HG02642 (cell line): ENCODE data around the gene EIF5A2.

Experiments used
- ATAC-seq: cut with Tn5 transposase; IDR thresholded peaks from one replicate; pipeline ENCODE4 v1.9.1; 2021; ENCODE audit warnings: mild to moderate bottlenecking; ENCODE audit not compliant: unreplicated experiment, poor library complexity

The EIF5A2 gene

DNA sequence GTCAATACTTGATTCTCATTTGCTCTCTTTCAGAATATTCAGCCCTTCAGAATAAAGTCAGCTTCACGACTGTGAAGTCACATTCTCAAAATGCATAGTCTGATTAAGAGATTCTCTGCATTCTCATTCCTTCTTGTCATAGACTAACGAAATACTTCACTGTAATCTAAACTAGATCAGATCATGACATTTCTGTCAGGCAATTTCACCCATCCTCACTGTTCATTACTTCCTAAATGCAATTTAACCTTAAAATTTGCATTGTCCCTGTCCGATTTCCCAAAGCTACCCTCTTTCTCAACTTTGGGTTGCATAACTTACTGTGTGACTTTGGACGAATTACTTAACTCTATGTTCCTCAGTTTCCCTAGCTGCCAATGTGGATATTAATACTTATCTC, 44.6 kb downstream of the EIF5A2 start:
- ATAC-seq, result no peak

- ATAC-seq, result no peak
These were observed 45.6 kb downstream of the EIF5A2 start for GRCh38 chr3:170862618-170863374.

DNA sequence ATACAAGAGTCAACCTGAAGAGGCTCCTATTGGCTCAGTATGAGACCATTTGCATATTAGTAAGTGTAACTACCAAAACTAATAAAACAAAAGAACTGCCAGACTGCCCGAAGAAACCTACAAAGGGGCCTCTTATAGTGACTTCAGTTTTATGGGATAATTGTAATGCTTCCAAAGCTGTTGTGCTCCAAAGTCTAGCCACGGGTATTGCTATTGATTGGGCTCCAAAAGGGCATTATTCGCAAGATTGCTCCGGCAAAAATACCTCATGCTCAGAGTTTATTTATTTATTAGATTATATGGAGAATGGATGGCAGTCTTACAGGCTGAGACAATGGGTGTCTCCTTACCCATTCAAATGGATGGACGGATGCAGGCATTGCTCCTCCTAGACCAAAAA, 49.8 kb downstream of the EIF5A2 start:
- ATAC-seq, result no peak

DNA sequence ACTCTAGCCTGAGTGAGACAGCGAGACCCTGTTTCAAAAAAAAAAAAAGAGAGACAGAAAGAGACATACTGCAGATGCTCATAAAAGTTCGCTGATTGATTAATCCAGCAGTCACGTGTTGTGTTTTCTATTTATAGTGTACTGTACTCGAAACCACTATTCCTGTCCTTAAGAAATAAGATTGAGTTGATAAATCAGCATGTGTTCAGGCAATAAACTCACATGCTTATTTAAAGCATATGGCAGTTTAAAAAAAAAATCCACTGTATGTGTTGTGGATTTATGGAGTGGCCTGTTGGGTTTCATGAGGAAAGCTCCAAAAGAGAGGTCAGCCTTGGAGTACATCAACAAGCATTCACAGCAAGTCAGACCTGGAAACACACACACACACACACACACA, 56.1 kb downstream of the EIF5A2 start:
- ATAC-seq, result no peak

DNA sequence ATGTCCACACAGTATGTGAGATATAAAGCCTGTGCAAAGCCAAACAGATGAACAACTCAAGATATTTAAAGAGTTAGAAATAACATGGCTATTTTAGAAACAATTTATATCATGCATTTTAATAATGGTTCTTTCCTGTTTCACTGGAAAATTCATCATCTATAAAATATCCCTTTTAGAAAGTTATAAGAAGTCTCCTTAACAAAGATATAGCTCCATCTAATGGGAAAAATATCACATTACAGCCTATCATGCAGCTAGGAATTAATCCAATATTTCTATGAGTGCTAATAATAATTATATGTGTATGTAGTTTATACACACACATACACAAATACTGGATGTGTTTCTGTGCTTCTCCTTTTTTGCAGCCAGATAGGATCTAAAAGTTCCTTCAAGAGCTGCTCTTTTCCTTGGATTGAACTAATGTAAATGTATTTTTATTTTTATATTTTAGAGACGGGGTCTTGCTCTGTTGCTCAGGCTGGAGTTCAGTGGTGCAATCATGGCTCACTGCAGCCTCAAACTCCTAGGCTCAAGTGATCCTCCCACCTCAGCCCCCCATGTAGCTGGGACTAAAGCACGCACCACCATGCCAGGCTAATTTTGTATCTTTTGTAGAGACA, 60.0 kb downstream of the EIF5A2 start:
- ATAC-seq, result no peak

DNA sequence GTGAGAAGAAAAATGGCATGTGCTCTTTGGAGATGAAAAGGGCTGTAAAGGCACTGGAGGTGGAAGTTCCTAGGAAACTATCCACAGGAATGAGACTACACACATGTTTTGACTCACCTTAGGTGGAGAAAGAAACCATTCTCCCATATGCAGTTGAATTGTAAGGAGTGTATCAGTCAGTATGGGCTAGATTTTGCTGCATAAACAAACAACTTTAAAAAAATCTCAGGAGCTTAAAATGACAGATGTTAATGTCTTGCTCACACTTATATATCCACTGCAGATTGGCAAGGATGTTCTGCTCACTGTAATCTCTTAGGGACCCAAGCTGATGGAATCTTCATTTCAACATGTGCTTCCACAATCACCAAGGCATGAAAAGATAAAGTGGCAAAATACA, 64.1 kb downstream of the EIF5A2 start:
- no peak for ATAC-seq

- no peak for ATAC-seq
These were observed 68.1 kb downstream of the EIF5A2 start for GRCh38 chr3:170840291-170840859.

DNA sequence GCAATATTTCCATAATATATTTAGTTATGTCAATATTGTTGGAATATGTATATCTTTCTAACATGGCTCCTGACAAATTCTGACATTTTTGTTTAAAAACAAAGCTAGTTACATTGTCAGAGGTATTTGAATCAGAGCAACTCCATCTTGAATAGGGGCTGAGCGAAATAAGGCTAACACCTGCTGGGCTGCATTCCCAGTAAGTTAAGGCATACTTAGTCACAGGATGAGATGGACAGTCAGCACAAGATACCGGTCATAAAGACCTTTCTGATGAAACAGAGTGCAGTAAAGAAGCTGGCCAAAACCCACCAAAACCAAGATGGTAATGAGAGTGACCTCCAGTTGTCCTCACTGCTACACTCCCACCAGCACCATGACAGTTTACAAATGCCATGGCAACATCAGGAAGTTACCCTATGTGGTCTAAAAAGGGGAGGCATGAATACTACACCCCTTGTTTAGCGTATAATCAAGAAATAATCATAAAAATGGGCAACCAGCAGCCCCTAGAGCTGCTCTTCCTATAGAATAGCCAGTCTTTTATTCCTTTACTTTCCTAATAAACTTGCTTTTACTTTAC, 68.8 kb downstream of the EIF5A2 start:
- no peak for ATAC-seq
